GM12878 (cell line): ENCODE measurements around the gene PIK3R3. TPM values are rescaled to one million over a fixed set of nuclear protein-coding genes. Genes with fewer than 3 reads are reported as not detected.

ENCODE experiments used
- ATAC-seq: fragments of 200-7000 bp; cut with Tn5 transposase; 3 replicates; pipeline ENCODE4 v1.9.1; 2020; ENCODE audit warnings: mild to moderate bottlenecking, moderate library complexity
- BruUV-seq: library from RNA; stranded (reverse); fragments of 400-500 nt; replicated peaks from 2 replicates; lab custom pipeline; 2021; lab: Mats Ljungman, UMichigan
- CTCF ChIA-PET: fragments of 300-600 bp; sonication (Branson Sonifier 250); formaldehyde crosslinking; extraction: SDS; loops from one replicate; lab custom pipeline; 2021; ENCODE audit warnings: inconsistent platforms; lab: Yijun Ruan, JAX
- POLR2A ChIA-PET: fragments of 350-600 bp; formaldehyde crosslinking; extraction: SDS; loops from one replicate; lab custom pipeline; 2021; ENCODE audit warnings: inconsistent platforms; lab: Charles Lee
- RAD21 ChIA-PET: fragments of 300-600 bp; sonication (Branson Sonifier 250); formaldehyde crosslinking; loops from one replicate; lab custom pipeline; 2023; ENCODE audit warnings: antibody characterized with exemption; ENCODE audit not compliant: unreplicated experiment; lab: Charles Lee
- SMC1A ChIA-PET: fragments of 300-600 bp; sonication (Branson Sonifier 250); formaldehyde crosslinking; loops from one replicate; lab custom pipeline; 2023; ENCODE audit not compliant: unreplicated experiment, uncharacterized antibody; lab: Charles Lee
- DNase-seq: peaks from one replicate; pipeline ENCODE4 v3.0.0-alpha.2; 2011; ENCODE audit warnings: low read depth, low spot score
- FAIRE-seq: peaks from 3 replicates; lab custom pipeline; 2011; peaks lifted over from hg19 to GRCh38; lab: Jason Lieb, UNC
- H2AFZ ChIP-seq: 2 replicates; pipeline ENCODE4 v1.6.0; 2011; ENCODE audit warnings: low read depth, low read length, control low read depth; ENCODE audit not compliant: control insufficient read depth
- H3K27ac ChIP-seq: 2 replicates; pipeline ENCODE4 v1.5.1; 2011; ENCODE audit warnings: control low read depth; ENCODE audit not compliant: control insufficient read depth, insufficient read depth
- H3K27me3 ChIP-seq, 2 experiments: replicated peaks in 1 of 2; 2 replicates each; pipeline versions ENCODE4 v1.6.0 to v1.6.1; 2011; ENCODE audit warnings: low read length in 1 of 2; ENCODE audit not compliant: control insufficient read depth in 2 of 2, insufficient read depth in 2 of 2
- H3K36me3 ChIP-seq, 2 experiments: 2 replicates each; pipeline ENCODE4 v1.5.1; 2011; ENCODE audit warnings: low read length in 1 of 2; ENCODE audit not compliant: control insufficient read depth in 2 of 2, insufficient read depth in 2 of 2
- H3K4me1 ChIP-seq: 2 replicates; pipeline ENCODE4 v1.6.1; 2011; ENCODE audit warnings: mild to moderate bottlenecking, low read length, moderate library complexity, mixed read lengths; ENCODE audit not compliant: control insufficient read depth, insufficient read depth
- H3K4me2 ChIP-seq: 2 replicates; pipeline ENCODE4 v1.6.0; 2011; ENCODE audit warnings: control low read depth; ENCODE audit not compliant: control insufficient read depth, insufficient read depth
- H3K4me3 ChIP-seq: fragments of 200-600 bp; sonication (generic); 2 replicates; pipeline ENCODE4 v1.5.1; 2016
- H3K79me2 ChIP-seq: 2 replicates; pipeline ENCODE4 v1.6.0; 2011; ENCODE audit warnings: low read length; ENCODE audit not compliant: control insufficient read depth, insufficient read depth
- H3K9ac ChIP-seq: 2 replicates; pipeline ENCODE4 v1.8.0; 2011; ENCODE audit warnings: low read length, control low read depth, mixed read lengths; ENCODE audit not compliant: control insufficient read depth, insufficient read depth
- H3K9me3 ChIP-seq: replicated peaks from 3 replicates; pipeline ENCODE4 v1.5.1; 2011; ENCODE audit warnings: mild to moderate bottlenecking, low read length; ENCODE audit not compliant: control insufficient read depth, insufficient read depth
- H4K20me1 ChIP-seq: 2 replicates; pipeline ENCODE4 v1.6.0; 2011; ENCODE audit not compliant: control insufficient read depth, insufficient read depth
- ASH2L ChIP-seq: fragments of 300-600, 200-600 bp; sonication (generic); IDR thresholded peaks from 2 replicates; pipeline ENCODE4 v1.6.1; 2017; ENCODE audit warnings: low read depth, mild to moderate bottlenecking, borderline replicate concordance
- ATF7 ChIP-seq: fragments of 450-650 bp; IDR thresholded peaks from 2 replicates; pipeline ENCODE4 v1.6.1; 2016; ENCODE audit warnings: low read depth, mild to moderate bottlenecking
- BHLHE40 ChIP-seq, 2 experiments: fragments of 450-650 bp in 1 of 2; IDR thresholded peaks; 2 replicates each; pipeline ENCODE4 v1.6.1; 2011 to 2017; ENCODE audit warnings: low read depth in 2 of 2, borderline replicate concordance in 1 of 2, improper control_type of control experiment in 1 of 2, low read length in 1 of 2, mild to moderate bottlenecking in 1 of 2
- EGR1 ChIP-seq, 2 experiments: IDR thresholded peaks; 1 replicate in 1 of 2; 2 replicates in 1 of 2; pipeline ENCODE4 v1.6.1; 2011 to 2012; ENCODE audit warnings: low read depth in 2 of 2, low read length in 2 of 2, borderline replicate concordance in 1 of 2, mild to moderate bottlenecking in 1 of 2, moderate library complexity in 1 of 2
- FOXM1 ChIP-seq: IDR thresholded peaks from 2 replicates; pipeline ENCODE4 v1.6.1; 2012; ENCODE audit warnings: low read depth, mild to moderate bottlenecking, inconsistent platforms, low read length, moderate library complexity
- IRF4 ChIP-seq: IDR thresholded peaks from 2 replicates; pipeline ENCODE4 v1.6.1; 2011; ENCODE audit warnings: low read depth, low read length
- LARP7 ChIP-seq: fragments of 450-650 bp; IDR thresholded peaks from 2 replicates; pipeline ENCODE4 v1.6.1; 2017; ENCODE audit warnings: mild to moderate bottlenecking
- MLLT1 ChIP-seq: fragments of 450-650 bp; IDR thresholded peaks from 2 replicates; pipeline ENCODE4 v1.6.1; 2016; ENCODE audit warnings: mild to moderate bottlenecking
- NFIC ChIP-seq: IDR thresholded peaks from 2 replicates; pipeline ENCODE4 v1.6.1; 2012; ENCODE audit warnings: low read depth, mild to moderate bottlenecking, inconsistent platforms, low read length, moderate library complexity
- NFYA ChIP-seq: IDR thresholded peaks from 2 replicates; pipeline ENCODE4 v1.6.1; 2011; ENCODE audit warnings: low read depth, mild to moderate bottlenecking, low read length, improper control_type of control experiment, borderline replicate concordance
- POLR2AphosphoS5 ChIP-seq: IDR thresholded peaks from 2 replicates; pipeline ENCODE4 v1.6.1; 2011; ENCODE audit warnings: mild to moderate bottlenecking, low read length, inconsistent platforms
- PRDM15 ChIP-seq: fragments of 450-650 bp; formaldehyde crosslinking; IDR thresholded peaks from 2 replicates; pipeline ENCODE4 v1.4.0; 2020; ENCODE audit warnings: mild to moderate bottlenecking, moderate library complexity
- RAD21 ChIP-seq: IDR thresholded peaks from 2 replicates; pipeline ENCODE4 v1.6.1; 2011; ENCODE audit warnings: mild to moderate bottlenecking, low read depth, low read length, moderate library complexity; ENCODE audit not compliant: insufficient read depth
- RBBP5 ChIP-seq: fragments of 200-600 bp; sonication (generic); conservative IDR thresholded peaks from 2 replicates; pipeline ENCODE4 v1.6.1; 2016
- SIN3A ChIP-seq: IDR thresholded peaks from 2 replicates; pipeline ENCODE4 v1.6.1; 2012; ENCODE audit warnings: low read depth, low read length, improper control_type of control experiment
- SMAD5 ChIP-seq: IDR thresholded peaks from 2 replicates; pipeline ENCODE4 v1.6.1; 2016; ENCODE audit warnings: antibody characterized with exemption, low read depth
- SRF ChIP-seq, 2 experiments: IDR thresholded peaks; 2 replicates each; pipeline ENCODE4 v1.6.1; 2011; ENCODE audit warnings: low read depth in 2 of 2, low read length in 2 of 2, mild to moderate bottlenecking in 1 of 2, moderate library complexity in 1 of 2
- YY1 ChIP-seq: IDR thresholded peaks from 2 replicates; pipeline ENCODE4 v1.6.1; 2011; ENCODE audit warnings: low read depth, mild to moderate bottlenecking, low read length
- WGBS: methylation state at CpG from one replicate; pipeline ENCODE4 v1.1.6; 2016; ENCODE audit warnings: low lambda C conversion rate; ENCODE audit not compliant: insufficient replicate concordance, insufficient coverage; ENCODE audit errors: missing lambda C conversion rate; 5-methylcytosine and 5-hydroxymethylcytosine counted together
- in situ Hi-C: fragments of 300-500 bp; cut with MboI; formaldehyde crosslinking; loops from 9 replicates; pipeline ENCODE4 v1.14.3; 2018; ENCODE audit warnings: mixed read lengths
- intact Hi-C: fragments of 100-400 bp; cut with micrococcal nuclease; formaldehyde crosslinking; loops from one replicate; pipeline ENCODE4 v1.14.2; 2022; ENCODE audit not compliant: unreplicated experiment
- polyA plus RNA-seq, 11 experiments: library from polyadenylated mRNA; depleted of rRNA in 4 of 11; unstranded in 6 of 11; stranded (reverse) in 5 of 11; fragments of >200 nt; fragmentation: Nextera tagmentation in 4 of 11; fragmentation: Illumina TruSeq in 1 of 11; extraction: Ambion mirVana in 4 of 11; extraction: Trizol in 1 of 11; gene quantifications; 1 replicate in 1 of 11; 2 replicates in 10 of 11; pipeline versions ENCODE4 v1.2.1 to v1.2.3, GENCODE V29; 2011 to 2016; ENCODE audit warnings: inconsistent platforms in 2 of 11, missing spikeins in 2 of 11, low read depth in 1 of 11
- total RNA-seq, 4 experiments: library from RNA; depleted of rRNA in 3 of 4; stranded (reverse); fragments of >200 nt in 3 of 4; fragmentation: Illumina TruSeq in 1 of 4; extraction: Trizol in 1 of 4; gene quantifications; 2 replicates each; pipeline versions ENCODE4 v1.2.1 to v1.2.3, GENCODE V29; 2013 to 2021

The PIK3R3 gene
- total and polyA plus RNA-seq, 10 of the 15 experiments (the other 5 are each of a cell fraction or from before 2014, with no cell fraction given) = 4.8 to 27.0 (median 19.8) TPM

- ChIA-PET SMC1A (no interaction called here), RAD21 (no interaction called here), CTCF (no interaction called here), POLR2A (no interaction called here)
- no peaks in the 10 kb centered on the region for H3K79me2 ChIP-seq
- no peak overlapping the region for H3K27ac ChIP-seq
- peaks cover 1 to 10% of the 10 kb centered on the region in 2 experiments; a peak in 2 of 4 replicates for H3K36me3 ChIP-seq
- no peaks in the 10 kb centered on the region for H3K9me3 ChIP-seq
- no peak overlapping the region for H3K4me2 ChIP-seq
- no peaks in the 10 kb centered on the region for H3K4me1 ChIP-seq
- H3K4me3 ChIP-seq = no peak overlapping the region
- TF ChIP-seq NFIC (no peak), ATF7 (no peak), RAD21 (no peak), BHLHE40 (IDR thresholded peaks at IDR 0.05; ENCODE audit: borderline replicate concordance in 1 of 2, low read depth in 2 of 2, low read length in 1 of 2) (no peak), RBBP5 (no peak), NFYA (no peak), SMAD5 (no peak), PRDM15 (CRISPR knock-in tag) (no peak), LARP7 (no peak), MLLT1 (no peak), EGR1 (IDR thresholded peaks at IDR 0.05; ENCODE audit: borderline replicate concordance in 1 of 2, low read depth in 2 of 2, low read length in 2 of 2) (no peak), SIN3A (no peak), SRF (IDR thresholded peaks at IDR 0.05; ENCODE audit: low read depth in 2 of 2, low read length in 2 of 2) (no peak), POLR2AphosphoS5 (no peak), ASH2L (no peak), FOXM1 (no peak), YY1 (no peak), IRF4 (no peak)
- WGBS = 88% methylated on average over 5 of the region's 5 CpGs
- intact Hi-C loops = no loop called here
- ATAC-seq (no peak), DNase-seq (no peak), FAIRE-seq (no peak)
- in situ Hi-C loops = no loop called here
- no peak overlapping the region for H2AFZ ChIP-seq
- no TSS peak for BruUV-seq
- H3K9ac ChIP-seq = no peak overlapping the region
- H3K27me3 ChIP-seq = no peaks in the 10 kb centered on the region
- no peaks in the 10 kb centered on the region for H4K20me1 ChIP-seq
Measured at GRCh38 chr1:46003315-46003714, 129.1 kb downstream of the PIK3R3 start.
